GM12892 (cell line): ENCODE results near the gene TP53TG3D.
"Not testable (repeated sequence)": the region's sequence is repeated elsewhere in the genome, so short reads cannot be mapped to it uniquely, and the experiment has no call there.

ENCODE experiments used
- POLR2A ChIP-seq: IDR thresholded peaks from 2 replicates; pipeline ENCODE4 v1.6.1; 2011; ENCODE audit warnings: low read depth, low read length, control low read depth
- POLR2AphosphoS5 ChIP-seq: IDR thresholded peaks from 2 replicates; pipeline ENCODE4 v1.6.1; 2011; ENCODE audit warnings: low read depth, low read length, control low read depth
- TAF1 ChIP-seq: IDR thresholded peaks from 2 replicates; pipeline ENCODE4 v1.6.1; 2011; ENCODE audit warnings: low read depth, mild to moderate bottlenecking, control low read depth, low read length, borderline replicate concordance

GRCh38 chr16:32283917-32284495 lies 30.9 kb downstream of the TP53TG3D start:
- not testable (repeated sequence) for TF ChIP-seq POLR2A, POLR2AphosphoS5, TAF1
